NCI-H2029 (cell line): ENCODE results near the gene HSPA4.

Source experiments
- DNase-seq: peaks from one replicate; lab custom pipeline; 2025; lab: John Stamatoyannopoulos, UW

The HSPA4 gene

DNA sequence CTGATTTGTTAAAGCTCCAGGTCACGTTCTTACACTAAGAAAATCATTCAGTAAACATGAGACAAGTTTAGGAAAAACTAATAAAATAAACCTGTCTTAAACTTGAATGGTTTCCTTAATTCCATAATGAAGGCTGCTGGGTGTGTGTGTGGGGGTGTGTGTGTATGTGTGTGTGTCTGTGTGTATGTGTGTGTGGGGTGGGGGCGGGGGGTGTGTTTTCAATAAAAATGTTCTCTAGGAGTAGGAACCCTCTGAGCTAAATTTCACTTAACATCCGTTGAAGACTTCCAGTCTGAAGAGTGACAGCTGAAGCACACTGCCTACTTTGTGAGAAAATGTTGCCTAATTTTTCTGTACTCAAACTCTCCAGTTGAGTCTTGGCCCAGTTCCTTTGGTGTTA is 54.5 kb downstream of the HSPA4 start:
- no peak for DNase-seq

DNA sequence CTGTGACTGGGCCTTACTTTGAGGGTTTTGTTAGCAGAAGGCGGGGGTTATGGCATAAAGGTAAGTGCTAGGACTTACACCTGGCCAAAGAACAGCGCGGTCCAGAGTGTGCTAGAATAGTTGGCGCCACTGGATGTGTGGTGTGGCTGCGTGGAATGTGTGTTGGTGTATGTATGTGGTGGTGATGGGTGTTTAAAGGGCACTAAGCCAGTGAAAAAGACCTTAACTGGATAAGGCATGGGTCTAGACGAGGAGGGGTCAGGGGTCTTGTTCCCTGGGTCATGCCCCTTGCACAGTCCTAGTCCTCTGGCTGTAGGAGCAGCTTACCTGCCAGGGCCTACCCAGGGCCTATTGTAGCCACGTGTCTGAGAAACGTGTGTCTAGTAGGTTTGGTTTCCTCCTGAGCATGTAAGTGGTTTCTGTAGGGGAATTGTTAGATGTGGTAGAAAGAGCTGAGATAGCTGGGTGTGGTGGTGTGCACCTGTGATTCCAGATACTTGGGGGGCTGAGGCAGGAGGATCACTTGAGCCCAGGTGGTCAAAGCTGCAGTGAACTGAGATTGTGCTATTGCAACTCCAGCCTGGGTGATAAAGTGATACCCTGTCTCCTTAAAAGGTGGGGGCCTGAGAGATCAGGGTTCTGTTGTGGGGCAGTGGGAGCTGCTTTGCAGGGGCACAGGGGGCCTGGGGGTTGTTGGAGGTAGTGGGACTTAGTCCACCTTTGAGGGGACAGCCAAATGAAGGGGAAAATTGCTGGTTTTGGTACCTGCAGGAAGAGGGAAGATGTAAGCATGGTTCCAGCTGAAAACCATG is 55.2 kb downstream of the HSPA4 start:
- no peak for DNase-seq

DNA sequence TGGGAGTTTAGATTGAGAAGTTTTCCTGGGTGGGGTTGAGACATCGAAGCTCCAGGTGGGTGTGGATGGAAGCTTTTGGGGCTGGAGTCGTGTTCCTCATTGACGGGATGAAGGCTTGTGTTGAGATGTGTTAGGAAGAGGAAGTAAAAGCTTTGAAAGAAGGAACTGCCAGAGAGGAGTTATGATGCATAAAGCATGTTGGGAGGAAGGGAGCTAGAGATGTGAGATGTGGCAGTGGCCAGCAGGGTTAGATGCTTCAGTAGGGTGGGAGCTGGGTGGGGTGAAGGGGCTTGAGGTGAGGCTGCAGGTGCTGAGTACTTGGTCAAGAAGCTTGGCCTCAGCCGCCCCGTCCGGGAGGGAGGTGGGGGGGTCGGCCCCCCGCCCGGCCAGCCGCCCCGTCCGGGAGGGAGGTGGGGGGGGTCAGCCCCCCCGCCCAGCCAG is 56.7 kb downstream of the HSPA4 start:
- DNase-seq, result no peak

DNA sequence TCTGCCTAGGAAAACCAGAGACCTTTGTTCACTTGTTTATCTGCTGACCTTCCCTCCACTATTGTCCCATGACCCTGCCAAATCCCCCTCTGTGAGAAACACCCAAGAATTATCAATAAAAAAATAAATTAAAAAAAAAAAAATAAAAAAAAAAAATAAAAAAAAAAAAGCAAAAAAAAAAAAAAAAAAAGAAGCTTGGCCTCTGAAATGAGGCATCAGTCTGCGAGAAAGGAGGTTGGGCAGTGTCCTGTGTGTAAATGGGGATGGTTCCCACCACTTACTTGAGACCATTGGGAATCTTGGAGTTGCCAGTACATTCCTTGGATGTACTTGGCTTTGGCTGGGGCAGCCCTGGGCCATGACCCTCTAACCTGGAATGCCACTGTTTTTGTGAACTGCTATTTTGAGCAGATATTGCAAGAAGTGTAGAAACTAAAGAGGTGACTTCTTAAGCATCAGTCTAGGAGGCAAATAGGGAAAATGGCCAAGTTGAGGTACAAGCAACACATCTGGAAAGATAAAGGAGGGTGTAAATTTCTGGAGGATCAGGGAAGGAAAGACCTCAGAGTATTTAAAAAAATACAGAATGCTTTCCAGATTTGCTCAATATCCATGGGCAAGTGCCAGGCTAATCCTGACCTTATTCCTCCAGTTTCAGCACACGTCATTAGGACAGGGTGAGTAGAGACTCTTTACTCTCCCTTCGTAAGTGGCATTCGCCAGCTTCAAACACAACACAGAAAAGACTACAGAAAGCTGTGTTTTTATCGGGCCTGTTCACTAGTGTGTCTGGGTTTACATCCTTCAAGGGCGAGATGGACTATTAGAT is 58.1 kb downstream of the HSPA4 start:
- no peak for DNase-seq

DNA sequence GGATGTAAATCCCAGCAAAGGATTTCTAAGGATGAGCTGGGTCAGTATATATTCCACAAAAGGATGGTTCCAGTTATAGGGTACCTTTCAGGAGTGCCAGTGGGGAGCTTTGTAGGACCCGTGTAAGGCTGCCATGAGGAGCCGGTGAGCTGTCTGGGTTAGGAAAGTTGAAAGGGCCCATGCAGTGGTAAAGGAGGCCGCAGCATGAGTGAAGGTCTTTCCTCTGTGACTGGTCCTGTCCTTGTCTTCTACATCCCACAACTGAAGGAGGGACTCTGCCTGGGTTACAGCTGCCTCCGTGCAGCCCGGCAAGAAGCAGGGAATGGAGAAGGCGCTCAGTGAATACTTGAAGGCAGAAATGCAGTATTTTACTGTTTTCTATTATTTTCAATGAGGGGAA is 58.9 kb downstream of the HSPA4 start:
- no peak for DNase-seq

DNA sequence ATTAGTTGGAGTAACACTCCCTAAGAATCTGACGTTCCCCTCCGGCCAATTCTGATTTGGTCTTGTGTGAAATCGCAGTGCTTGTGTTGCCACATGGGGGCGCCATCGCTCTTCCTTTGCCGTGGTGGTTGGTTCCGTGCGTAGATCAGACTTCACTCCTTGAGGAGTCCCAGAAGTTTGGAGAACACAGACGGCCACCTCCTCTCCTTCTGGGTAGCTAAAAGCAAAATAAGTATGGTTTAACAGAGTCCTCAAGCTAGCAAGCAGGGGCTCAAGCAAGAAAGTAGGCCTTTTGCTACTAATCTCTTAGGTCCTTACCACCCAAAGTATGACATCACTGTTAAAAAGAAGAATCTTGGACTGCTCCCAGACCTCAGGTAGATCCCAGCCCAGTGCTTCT is 59.5 kb downstream of the HSPA4 start:
- DNase-seq, result peak; percentile 64

DNA sequence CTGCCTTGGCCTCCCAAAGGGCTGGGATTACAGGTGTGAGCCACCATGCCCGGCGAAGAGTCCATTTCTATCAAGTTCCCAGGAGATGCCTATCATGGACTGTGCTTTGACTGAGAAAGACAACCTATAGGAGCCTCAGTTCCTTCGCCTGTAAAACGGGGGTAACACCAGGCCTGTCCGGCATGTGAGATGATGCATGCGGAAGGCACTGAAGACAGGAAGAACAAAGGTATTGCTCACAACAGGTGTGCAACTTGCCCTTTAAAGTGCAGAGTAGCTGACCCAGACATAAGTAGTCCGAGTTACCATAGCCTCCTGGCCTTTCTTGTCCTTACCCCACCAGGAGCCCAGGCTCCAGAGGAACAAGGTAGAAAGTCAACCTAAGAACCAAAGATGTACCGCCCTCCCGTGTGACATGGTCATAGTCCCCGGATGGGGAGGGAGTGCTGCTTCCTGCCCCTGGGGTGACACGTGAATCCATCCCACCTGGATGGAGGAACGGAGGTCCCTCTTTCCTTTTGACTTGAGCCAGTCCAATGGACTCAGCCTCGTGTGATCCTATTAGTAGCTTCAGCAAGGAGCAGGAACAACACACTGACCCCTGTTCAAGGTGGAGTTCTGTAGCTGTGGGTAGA is 60.3 kb downstream of the HSPA4 start:
- DNase-seq, result no peak

DNA sequence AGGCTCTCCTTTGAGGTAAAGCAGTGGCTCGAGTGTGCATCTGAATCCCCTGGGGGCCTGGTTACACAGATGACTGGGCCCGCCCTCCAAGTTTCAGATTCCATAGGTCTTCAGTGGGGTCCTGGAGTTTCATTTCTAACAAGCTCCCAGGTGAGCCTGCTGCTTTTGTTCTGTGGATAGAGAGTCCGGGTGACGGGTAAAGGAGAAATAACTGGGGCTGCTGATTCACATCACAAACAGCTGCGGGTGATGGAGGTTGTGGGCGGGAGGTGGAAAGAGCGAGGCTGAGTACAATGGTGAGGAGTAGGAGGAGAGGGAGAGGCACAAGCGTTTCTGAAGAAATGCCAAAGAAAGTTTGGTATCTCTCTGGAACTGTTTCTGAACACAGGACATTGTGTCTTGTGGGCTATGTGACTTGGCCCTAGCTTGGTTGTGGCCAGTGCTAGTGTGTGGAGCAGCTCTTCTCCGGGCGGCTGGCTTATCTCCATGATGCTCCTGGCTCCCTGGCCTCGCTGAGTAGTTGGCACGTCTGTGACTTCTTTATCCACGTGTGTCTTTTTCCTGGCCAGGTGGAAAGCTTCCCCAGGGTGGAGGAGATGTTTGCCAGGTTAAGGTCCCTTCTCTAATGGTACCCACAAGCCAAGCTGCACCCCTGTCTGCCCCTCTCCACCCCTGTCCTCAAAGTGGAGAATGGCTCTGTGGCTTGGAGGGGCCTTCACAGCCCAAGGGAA is 61.7 kb downstream of the HSPA4 start:
- no peak for DNase-seq

DNA sequence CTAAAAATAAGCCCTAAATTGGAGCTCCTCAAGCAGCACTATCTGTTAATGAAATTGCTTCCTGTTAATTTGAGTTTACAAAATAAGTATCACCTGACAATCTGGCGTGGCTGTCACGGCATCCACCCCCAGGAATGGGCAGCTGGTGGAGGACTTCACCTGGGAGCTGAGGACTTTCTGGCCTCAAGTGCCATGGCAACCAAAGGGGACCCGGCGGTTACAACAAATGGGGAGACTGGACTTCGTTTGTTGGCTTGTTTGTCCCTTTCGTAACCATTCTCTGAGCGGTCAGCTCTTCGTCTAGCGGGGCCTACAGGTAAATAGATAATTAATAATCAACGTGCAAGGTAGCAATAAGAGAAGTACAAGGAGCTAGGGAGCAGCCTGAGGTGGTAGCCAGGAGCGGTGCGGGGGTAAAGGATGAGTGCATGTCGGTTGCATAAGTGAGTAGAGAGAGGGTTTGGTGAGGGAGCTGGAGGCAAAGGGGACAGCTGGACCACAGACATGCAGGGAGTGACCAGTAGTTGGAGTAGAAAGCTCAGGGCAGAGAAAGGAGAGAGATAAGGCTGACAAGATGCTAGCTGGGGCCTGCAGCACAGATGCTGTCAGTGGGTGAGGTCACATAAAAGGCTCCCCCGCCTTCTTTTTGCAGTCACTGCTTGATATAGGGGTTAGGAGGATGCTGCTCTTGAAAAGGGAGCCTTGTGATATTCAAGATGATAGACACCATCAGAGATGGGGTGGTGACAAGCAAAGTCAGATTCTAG is 62.5 kb downstream of the HSPA4 start:
- no peak for DNase-seq

DNA sequence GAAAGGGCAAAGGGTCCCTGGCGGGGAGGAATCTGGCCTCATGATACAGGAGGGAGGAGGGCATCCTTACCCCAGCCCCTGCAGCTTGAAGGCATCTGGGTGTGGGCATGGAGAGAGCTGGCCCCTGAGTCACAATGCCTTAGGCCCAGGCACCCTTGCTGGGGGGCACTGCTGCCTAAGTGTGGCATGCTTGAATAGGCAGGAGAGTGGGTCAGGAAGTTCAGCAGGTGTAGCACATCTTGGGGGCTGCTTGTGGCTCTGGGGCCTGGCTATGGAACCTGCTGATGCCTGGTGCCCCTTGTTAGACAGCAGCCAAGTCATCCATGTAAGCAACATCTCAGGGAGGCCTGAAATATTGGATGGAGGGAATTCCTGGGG is 63.1 kb downstream of the HSPA4 start:
- DNase-seq, result no peak

DNA sequence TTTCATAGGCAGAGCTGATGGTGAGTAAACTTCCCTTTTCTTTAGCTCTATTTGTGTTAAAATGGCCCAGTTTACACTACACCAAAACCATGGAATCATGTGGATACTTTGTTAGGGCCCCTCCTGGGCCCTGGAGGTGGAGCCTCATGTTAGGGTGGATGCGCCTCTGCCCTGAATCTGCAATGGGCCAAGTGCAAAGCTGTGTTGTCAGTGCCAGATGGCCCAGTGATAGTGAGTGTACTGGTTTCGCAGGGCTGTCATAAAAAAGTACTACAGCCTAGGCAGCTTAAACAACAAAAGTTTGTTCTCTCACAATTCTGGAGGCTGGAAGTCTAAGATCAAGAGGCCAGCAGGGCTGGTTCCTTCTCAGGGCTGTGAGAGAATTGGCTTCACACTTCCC is 64.8 kb downstream of the HSPA4 start:
- DNase-seq, result no peak

DNA sequence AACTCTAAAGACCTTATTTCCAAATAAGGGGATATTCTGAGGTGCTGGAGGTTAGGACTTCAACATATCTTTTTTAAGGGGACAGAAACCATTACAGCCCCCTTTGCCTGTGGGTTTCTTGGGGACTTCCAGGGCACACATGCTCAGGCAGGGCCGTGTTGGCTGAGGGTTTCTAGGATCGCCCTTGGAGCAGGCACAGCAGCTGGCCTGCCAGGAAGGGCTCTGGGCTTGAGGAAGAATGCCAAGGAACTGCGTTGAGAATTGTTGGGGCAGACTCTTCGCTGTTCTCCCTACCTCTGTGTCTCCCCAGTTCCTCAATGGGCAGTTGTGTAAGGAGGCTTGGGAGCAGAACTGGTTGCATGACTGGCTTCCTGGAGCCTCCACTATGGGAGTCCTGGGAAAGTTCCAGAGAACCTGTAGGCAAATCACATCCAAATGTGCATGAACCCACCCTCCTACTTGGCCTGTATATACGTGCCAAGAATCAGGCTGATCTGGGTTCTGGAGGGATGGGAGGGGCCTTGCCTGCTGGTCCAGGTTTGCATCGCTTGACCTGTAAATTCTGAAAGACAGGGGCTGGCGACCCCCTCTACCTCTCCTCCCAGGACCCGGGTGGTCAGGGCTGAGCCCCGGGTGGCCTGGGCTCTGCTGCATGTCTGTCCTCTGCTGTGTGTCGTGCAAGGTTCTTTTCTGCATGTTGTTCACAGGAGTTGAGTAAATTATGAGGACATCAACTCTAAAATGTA is 65.5 kb downstream of the HSPA4 start:
- no peak for DNase-seq

DNA sequence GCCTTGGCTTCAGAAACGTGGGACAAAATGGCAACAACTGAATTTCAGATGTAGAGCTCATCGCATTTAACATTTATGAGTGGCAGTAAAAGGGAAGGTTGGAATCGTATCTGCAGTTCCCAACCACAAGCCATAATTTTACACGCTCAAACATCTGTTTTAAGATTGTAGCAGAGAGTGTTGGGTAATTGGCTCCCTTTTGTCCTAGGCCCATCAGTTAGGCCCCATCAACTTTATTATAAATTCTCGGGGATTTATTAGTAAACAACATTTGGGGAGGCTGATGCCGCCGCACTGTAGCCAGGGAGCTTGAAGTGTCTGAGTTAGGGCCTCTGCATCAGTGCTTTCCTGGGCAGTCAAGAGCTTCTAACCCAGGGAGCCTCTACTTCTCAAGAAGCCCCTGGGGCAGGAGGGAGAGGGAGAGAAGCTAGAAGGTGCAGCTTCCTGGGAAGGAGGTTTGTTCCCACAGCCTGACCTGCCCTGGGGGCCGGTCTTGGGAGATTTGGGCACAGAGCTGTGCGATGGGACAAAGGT is 66.2 kb downstream of the HSPA4 start:
- DNase-seq, result no peak

DNA sequence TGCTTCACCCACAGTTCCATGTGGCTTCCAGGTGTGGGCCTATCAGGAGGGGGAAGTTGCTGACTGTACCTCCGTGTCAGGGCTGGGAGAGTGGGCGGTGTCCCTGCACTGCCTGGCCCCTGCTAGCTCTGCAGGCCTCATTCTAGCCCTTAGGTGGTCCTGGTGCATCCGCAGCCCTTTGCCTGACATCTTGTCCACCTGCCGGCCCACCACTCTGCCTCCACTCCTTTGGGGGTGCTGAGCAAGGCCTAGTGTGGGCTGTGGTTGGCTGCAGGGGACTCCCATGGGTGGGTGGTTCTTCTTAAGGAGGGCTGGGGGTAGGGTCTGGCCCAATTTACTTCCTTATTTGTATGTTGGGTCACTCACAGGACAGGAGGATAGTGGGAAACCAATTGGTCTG is 66.9 kb downstream of the HSPA4 start:
- DNase-seq, result no peak

DNA sequence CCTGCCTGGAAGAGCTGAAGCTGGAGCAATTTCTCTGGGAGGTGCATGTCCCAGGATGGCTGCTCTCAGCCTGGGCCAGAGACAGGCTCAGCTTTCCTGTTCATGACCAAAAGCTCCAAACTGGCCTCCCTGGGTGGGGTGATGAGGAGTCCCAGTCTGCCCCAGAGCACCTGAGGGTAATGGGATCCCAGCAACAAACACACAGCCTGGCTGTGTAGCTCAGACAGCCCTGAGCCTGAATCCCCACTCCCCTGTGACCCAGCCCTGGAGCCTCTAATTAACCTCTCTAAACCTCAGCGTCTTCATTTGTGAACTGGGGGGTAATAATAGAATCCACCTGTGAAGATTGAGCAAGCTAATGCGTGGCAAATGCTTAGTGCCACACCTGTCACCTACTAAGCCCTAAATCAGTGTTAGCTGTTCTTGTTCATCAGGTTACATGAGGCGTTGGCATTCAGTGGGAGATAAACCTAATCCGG is 67.5 kb downstream of the HSPA4 start:
- no peak for DNase-seq

DNA sequence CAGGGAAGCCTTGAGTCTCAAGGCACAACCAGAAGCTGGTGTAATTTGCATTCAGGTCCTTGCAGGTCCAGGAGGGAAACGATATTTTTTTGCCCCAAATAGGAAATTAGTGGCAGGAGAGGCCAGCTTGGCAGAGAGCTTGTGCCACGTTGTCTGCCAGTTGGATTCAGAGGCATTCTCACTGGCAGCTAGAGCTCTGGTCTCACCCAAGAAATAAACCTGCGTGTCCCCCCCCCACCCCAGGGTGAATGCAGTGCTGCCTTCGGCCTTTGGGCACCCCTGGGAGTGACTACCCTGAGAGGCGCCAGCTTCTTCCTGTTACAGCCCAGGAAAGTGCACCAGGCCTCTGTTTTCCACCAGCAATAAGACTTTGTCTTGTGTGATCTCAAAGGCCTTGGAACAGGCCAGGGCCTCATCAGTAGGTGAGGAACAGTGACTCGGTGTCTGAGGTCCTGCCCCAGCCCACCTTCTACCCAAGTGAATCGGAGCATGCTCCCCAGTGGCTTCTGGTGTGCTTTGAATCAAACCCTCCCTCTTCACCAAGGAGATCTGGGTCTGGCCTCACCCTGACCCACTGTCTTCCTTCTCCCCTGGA is 68.4 kb downstream of the HSPA4 start:
- no peak for DNase-seq

DNA sequence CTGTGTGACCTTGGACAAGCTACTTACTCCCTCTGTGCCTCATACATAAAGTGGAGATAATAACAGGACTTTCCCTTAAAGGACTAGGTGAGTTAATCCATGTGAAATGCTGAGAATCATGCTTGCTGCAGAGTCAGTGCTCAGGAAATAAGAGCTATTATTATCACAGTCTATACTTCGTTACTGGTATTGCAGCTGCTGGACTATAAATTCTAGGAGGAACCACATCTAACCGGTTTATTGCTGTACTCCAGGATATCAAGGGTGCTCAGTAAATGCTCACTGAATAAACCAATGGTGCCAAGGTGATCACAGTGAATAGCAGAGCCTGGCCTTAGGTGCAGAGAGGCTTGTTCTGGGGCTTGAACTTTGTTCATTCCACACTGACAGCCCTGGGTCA is 69.3 kb downstream of the HSPA4 start:
- peak; percentile 61 for DNase-seq

DNA sequence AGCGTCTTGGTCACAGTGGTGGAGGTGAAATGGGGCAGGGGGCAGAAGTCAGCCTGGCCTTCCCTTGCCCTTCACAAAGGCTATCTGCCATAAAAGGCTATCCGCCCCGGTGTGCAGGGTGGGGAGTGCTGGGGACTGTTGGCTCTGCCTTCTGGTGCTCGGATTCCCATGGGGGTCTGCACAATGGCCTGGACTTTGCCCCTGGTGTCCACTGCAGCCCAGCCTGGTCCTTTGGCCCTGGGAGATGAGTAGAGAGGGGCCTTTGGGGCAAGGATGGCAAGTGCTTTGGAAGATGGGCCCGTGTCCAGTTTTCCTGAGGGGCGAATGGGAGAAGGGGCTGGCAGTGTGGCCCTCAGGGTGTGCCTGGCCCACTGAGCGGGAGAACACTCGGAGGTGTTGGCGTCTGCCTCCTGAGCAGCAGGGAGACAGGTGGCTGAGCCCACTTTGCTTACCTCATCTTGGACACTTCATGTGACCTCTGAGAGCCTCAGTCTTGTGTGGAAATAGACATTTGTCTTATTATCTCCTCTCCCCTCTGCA is 69.9 kb downstream of the HSPA4 start:
- no peak for DNase-seq

DNA sequence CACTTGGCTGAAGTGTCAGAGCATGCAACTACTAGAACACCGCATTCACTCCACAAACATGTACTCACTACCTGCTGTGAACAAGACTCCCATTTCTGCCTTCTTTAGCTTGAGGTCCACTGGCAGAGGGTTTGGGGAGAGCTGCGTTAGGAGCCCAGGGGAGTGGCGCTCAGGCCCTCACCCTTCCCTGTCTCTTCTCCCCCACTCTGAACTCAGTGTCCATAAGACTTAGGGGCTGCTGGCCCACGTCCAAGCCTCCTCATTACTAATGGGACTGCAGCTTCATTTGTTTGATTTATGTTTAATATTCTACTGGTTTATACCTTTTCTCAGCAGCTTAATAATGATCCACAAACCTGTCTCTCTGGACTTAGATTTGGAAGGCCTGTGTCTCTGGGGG is 70.9 kb downstream of the HSPA4 start:
- no peak for DNase-seq

DNA sequence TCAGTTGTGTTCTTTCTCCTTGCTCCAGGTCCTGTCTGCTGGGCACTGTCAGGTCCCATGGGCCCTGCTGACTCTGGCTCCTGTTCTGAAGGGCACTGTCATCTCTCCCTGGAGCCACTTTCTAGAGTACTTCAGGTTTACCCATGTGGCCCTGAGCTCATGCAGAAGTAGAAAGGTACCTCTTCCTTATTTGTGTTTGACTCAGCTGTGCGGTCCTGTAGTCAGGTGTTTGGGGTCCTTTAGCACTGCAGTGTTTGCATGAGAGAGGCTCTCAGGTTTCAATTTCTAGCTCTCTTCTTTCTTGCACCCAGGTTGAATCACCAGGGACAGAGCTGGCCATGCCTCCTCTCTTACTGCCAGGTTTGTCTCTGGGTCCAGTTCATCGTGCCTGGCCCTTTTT is 71.5 kb downstream of the HSPA4 start:
- DNase-seq, result peak; percentile 76
